MM.1S (cell line): ENCODE data around the gene WNT2.

Experiments used
- DNase-seq: peaks from one replicate; pipeline ENCODE4 v3.0.0-alpha.2; 2015
- H2AFZ ChIP-seq: fragments of 300-600 bp; sonication (generic); 2 replicates; pipeline ENCODE4 v1.6.0; 2016; ENCODE audit warnings: antibody characterized with exemption, low read length
- H3F3A ChIP-seq: fragments of 300-600 bp; sonication (generic); 2 replicates; pipeline ENCODE4 v1.6.1; 2016; ENCODE audit warnings: mild to moderate bottlenecking, antibody characterized with exemption, low read length, moderate library complexity, mixed read lengths; ENCODE audit not compliant: insufficient read depth
- H3K27ac ChIP-seq: fragments of 300-600 bp; sonication (generic); 2 replicates; pipeline ENCODE4 v1.5.1; 2016; ENCODE audit warnings: mild to moderate bottlenecking, low read length
- H3K27me3 ChIP-seq: fragments of 300-600 bp; sonication (generic); replicated peaks from 2 replicates; pipeline ENCODE4 v1.6.0; 2016; ENCODE audit warnings: low read length; ENCODE audit not compliant: insufficient read depth
- H3K36me3 ChIP-seq: fragments of 300-600 bp; sonication (generic); replicated peaks from 2 replicates; pipeline ENCODE4 v1.6.1; 2016; ENCODE audit warnings: mild to moderate bottlenecking, low read length, mixed read lengths; ENCODE audit not compliant: insufficient read depth
- H3K4me1 ChIP-seq: fragments of 300-600 bp; sonication (generic); 2 replicates; pipeline ENCODE4 v1.6.1; 2016; ENCODE audit warnings: low read length, mixed read lengths
- H3K4me2 ChIP-seq: fragments of 300-600 bp; sonication (generic); 2 replicates; pipeline ENCODE4 v1.6.0; 2016; ENCODE audit warnings: low read depth, low read length
- H3K4me3 ChIP-seq: fragments of 300-600 bp; sonication (generic); 2 replicates; pipeline ENCODE4 v1.5.1; 2016; ENCODE audit warnings: low read length, mixed read lengths
- H3K79me2 ChIP-seq: fragments of 300-600 bp; sonication (generic); 2 replicates; pipeline ENCODE4 v1.6.1; 2016; ENCODE audit warnings: mixed run types, low read length, mixed read lengths
- H3K9ac ChIP-seq: fragments of 300-600 bp; sonication (generic); 2 replicates; pipeline ENCODE4 v1.6.1; 2016; ENCODE audit warnings: low read length, mixed read lengths
- H3K9me2 ChIP-seq: fragments of 300-600 bp; sonication (generic); replicated peaks from 2 replicates; pipeline ENCODE4 v1.6.1; 2016; ENCODE audit warnings: mild to moderate bottlenecking, low read length, mixed read lengths; ENCODE audit not compliant: insufficient read depth
- H3K9me3 ChIP-seq: fragments of 300-600 bp; sonication (generic); replicated peaks from 2 replicates; pipeline ENCODE4 v1.6.1; 2016; ENCODE audit warnings: mild to moderate bottlenecking, low read length, mixed read lengths; ENCODE audit not compliant: insufficient read depth
- H4K20me1 ChIP-seq: fragments of 300-600 bp; sonication (generic); 2 replicates; pipeline ENCODE4 v1.6.1; 2016; ENCODE audit warnings: mild to moderate bottlenecking, low read length, moderate library complexity, mixed read lengths; ENCODE audit not compliant: insufficient read depth
- CTCF ChIP-seq: fragments of 300-600 bp; sonication (generic); IDR thresholded peaks from 2 replicates; pipeline ENCODE4 v1.5.1; 2016; ENCODE audit warnings: antibody characterized with exemption, low read length, mixed read lengths
- EZH2 ChIP-seq: fragments of 300-600 bp; sonication (generic); optimal IDR thresholded peaks from 2 replicates; pipeline ENCODE3; 2017; ENCODE audit warnings: low read depth, mild to moderate bottlenecking, antibody characterized with exemption, low read length, mixed read lengths
- EZH2phosphoT487 ChIP-seq: fragments of 300-600 bp; sonication (generic); IDR thresholded peaks from 2 replicates; pipeline ENCODE4 v1.6.1; 2018; ENCODE audit warnings: antibody characterized with exemption, low read length

Gene WNT2

DNA sequence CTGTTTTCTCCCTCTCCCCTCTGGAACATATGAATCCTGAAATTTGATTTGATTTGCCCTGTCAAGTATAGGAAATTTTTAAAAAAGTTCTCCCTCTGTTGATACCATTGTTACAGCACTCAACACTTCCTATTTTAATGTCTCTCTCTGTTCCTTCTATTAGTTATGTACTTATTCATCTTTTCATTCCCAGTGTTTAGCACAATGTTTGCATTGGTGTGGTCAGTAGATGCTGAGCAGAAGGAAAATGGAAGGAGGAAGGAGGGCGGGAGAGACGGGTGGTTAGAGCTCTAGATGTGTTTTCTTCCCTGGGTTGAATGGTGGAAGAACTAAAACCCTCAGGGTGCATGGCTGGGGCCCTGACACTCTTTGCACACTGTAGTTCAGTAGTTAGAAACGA lies 79.5 kb downstream of the WNT2 start:
- no peaks in the 10 kb centered on the region for H3K36me3 ChIP-seq
- no peak for DNase-seq

GRCh38 chr7:117241088-117241487 lies 81.8 kb downstream of the WNT2 start:
- H3K9me3 ChIP-seq, result no peaks in the 10 kb centered on the region
- H3K4me1 ChIP-seq, result no peaks in the 10 kb centered on the region
- H3K9me2 ChIP-seq, result no peaks in the 10 kb centered on the region
- no peaks in the 10 kb centered on the region for H3K27me3 ChIP-seq
- H3K27ac ChIP-seq, result no peak overlapping the region
- no peaks in the 10 kb centered on the region for H3F3A ChIP-seq
- no peak overlapping the region for H3K4me2 ChIP-seq
- H4K20me1 ChIP-seq, result no peaks in the 10 kb centered on the region
- no peak overlapping the region for H2AFZ ChIP-seq
- DNase-seq, result no peak
- no peaks in the 10 kb centered on the region for H3K79me2 ChIP-seq
- TF ChIP-seq EZH2phosphoT487 (no peak), CTCF (no peak), EZH2 (no peak)
- no peak overlapping the region for H3K9ac ChIP-seq
- no peaks in the 10 kb centered on the region for H3K36me3 ChIP-seq
- no peak overlapping the region for H3K4me3 ChIP-seq

More for the DNA sequence above, 79.5 kb downstream of the WNT2 start:
- Histone ChIP-seq H3K4me2 (no peak overlapping the region), H3F3A (no peaks in the 10 kb centered on the region), H4K20me1 (no peaks in the 10 kb centered on the region), H2AFZ (no peak overlapping the region), H3K4me3 (no peak overlapping the region), H3K4me1 (no peaks in the 10 kb centered on the region), H3K9me3 (no peaks in the 10 kb centered on the region), H3K27me3 (no peaks in the 10 kb centered on the region), H3K27ac (no peak overlapping the region), H3K9ac (no peak overlapping the region), H3K9me2 (no peaks in the 10 kb centered on the region), H3K79me2 (no peaks in the 10 kb centered on the region)
- TF ChIP-seq EZH2, result no peak

DNA sequence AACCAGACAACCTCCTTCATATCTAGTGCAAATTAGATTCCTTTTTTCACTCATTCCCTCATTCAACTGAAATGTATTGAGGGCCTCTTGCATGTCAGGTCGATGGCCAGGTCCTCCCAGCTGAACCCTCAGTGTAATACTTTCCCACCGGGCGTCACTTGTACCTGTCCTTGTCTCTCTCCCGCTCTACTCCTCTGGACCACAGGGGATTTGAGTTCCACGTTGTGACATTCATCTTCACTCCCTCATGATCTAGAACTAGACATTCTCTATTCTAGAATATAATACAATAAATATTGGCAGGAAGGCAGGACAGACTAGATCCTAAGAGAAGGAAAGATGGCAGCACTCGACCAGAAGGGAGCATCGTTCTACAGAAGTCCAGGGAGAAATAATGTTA lies 83.9 kb downstream of the WNT2 start:
- no peaks in the 10 kb centered on the region for H3K36me3 ChIP-seq
- H3K4me3 ChIP-seq, result no peak overlapping the region
- no peak overlapping the region for H3K27ac ChIP-seq
- no peak overlapping the region for H2AFZ ChIP-seq
- no peaks in the 10 kb centered on the region for H3K27me3 ChIP-seq
- DNase-seq, result no peak
- no peaks in the 10 kb centered on the region for H3K79me2 ChIP-seq
- no peak overlapping the region for H3K4me2 ChIP-seq
- H3K9me3 ChIP-seq, result no peaks in the 10 kb centered on the region
- no peaks in the 10 kb centered on the region for H3K9me2 ChIP-seq
- no peak overlapping the region for H3K9ac ChIP-seq
- no peak for TF ChIP-seq EZH2phosphoT487
- TF ChIP-seq EZH2, result no peak
- TF ChIP-seq CTCF, result no peak
- no peaks in the 10 kb centered on the region for H3F3A ChIP-seq
- H4K20me1 ChIP-seq, result no peaks in the 10 kb centered on the region
- no peaks in the 10 kb centered on the region for H3K4me1 ChIP-seq

- Histone ChIP-seq H3K9me2 (no peaks in the 10 kb centered on the region), H3K27ac (no peak overlapping the region), H3K9me3 (no peaks in the 10 kb centered on the region), H3K4me2 (no peak overlapping the region), H3K79me2 (no peaks in the 10 kb centered on the region), H3K4me3 (no peak overlapping the region), H3K9ac (no peak overlapping the region), H2AFZ (no peak overlapping the region), H3F3A (no peaks in the 10 kb centered on the region), H3K36me3 (no peaks in the 10 kb centered on the region), H3K27me3 (no peaks in the 10 kb centered on the region), H4K20me1 (no peaks in the 10 kb centered on the region), H3K4me1 (no peaks in the 10 kb centered on the region)
- DNase-seq, result no peak
- TF ChIP-seq CTCF (no peak), EZH2 (no peak), EZH2phosphoT487 (no peak)
Observed at GRCh38 chr7:117238472-117238871, 84.4 kb downstream of the WNT2 start.
